ENCODE data around the gene NEK8. TPM values are rescaled to one million over a fixed set of nuclear protein-coding genes. Genes with fewer than 3 reads are reported as not detected.
A peak's percentile ranks its signal among the peaks of the same experiment; 100 is the strongest.

The NEK8 gene
- total RNA-seq, 2 donors from 2014 or later = 3.0 to 6.7 TPM

DNA sequence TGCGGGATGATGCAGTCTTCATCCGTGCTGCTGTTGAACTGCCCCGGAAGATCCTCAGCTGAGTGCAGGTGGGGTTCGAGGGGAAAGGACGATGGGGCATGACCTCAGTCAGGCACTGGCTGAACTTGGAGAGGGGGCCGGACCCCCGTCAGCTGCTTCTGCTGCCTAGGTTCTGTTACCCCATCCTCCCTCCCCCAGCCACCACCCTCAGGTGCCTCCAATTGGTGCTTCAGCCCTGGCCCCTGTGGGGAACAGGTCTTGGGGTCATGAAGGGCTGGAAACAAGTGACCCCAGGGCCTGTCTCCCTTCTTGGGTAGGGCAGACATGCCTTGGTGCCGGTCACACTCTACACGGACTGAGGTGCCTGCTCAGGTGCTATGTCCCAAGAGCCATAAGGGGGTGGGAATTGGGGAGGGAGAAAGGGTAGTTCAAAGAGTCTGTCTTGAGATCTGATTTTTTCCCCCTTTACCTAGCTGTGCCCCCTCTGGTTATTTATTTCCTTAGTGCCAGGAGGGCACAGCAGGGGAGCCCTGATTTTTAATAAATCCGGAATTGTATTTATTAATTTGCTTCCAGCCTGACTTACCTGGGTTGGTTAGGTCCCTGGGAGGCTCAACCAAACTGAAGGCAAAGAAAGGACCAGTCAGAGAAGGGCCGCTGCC, 21.1 kb downstream of the NEK8 start:
- intact Hi-C loops (cut with DNase I) = loop anchor here (2.0 to 10.0 kb wide), 2 partner anchors 23 to 65 kb away; partner anchors contain the start of gene TLCD1
- peak overlapping the region; percentile 62 for H3K27ac ChIP-seq
- H3K9ac ChIP-seq (ENCODE audit: low read depth in 2 of 2, low read length in 2 of 2) = peak overlapping the region in 1 of 2 donors; percentile 76
- TF ChIP-seq, protein P1, sequence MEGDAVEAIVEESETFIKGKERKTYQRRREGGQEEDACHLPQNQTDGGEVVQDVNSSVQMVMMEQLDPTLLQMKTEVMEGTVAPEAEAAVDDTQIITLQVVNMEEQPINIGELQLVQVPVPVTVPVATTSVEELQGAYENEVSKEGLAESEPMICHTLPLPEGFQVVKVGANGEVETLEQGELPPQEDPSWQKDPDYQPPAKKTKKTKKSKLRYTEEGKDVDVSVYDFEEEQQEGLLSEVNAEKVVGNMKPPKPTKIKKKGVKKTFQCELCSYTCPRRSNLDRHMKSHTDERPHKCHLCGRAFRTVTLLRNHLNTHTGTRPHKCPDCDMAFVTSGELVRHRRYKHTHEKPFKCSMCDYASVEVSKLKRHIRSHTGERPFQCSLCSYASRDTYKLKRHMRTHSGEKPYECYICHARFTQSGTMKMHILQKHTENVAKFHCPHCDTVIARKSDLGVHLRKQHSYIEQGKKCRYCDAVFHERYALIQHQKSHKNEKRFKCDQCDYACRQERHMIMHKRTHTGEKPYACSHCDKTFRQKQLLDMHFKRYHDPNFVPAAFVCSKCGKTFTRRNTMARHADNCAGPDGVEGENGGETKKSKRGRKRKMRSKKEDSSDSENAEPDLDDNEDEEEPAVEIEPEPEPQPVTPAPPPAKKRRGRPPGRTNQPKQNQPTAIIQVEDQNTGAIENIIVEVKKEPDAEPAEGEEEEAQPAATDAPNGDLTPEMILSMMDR (IDR thresholded peaks at IDR 0.05) = no peak
- no peaks in the 10 kb centered on the region for H3K9me3 ChIP-seq
- no peak overlapping the region for H3K4me3 ChIP-seq
- H3K4me1 ChIP-seq = peaks cover 23% of the 10 kb centered on the region
- DNase-seq = no peak
- H3K36me3 ChIP-seq = peaks cover 11% of the 10 kb centered on the region
- H3K27me3 ChIP-seq = no peaks in the 10 kb centered on the region

DNA sequence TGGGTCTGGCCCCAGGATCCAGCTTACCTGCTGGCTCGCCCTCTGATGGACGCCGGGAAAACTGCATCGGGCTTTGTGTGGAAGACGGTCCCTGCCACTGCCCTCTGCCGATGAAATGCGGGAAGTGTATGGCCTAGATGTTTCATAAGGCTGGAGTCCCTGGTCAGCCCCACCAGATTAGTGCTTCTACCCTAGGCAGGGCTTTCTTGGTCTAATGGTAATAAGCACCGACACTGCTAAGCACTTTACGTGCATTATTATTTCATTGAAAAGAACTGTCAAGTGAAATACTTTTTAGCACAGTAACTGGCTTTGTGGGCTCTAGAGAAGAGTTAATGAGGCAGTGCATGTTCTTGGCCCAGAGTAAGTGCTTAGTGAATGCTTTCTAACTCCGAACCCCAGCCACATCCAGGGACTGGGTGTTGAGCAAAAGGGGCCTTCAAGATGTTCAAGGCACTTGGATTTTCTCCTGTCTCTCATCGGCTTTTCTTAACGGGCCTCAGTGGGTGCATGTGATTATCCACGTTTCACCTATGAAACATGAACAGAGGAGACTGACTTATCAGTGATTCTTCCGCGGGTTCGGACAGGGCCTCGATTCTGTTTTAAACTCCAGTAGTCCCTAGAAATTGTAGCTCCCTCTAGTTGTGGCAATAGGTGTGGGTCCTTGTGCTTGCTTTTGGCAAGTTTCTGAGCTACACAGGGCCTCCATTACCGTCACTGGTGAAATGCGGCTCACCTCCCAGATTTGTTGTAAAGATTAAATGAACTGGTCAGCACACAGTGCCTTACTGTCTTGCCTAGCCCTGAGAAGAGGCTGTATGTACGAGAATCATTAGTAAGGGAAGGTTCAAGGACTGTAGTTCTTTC, 21.8 kb downstream of the NEK8 start:
- intact Hi-C loops (cut with DNase I) = loop anchor here (2.0 to 10.0 kb wide), 2 partner anchors 24 to 66 kb away; partner anchors contain the start of gene TLCD1
- TF ChIP-seq, protein P1 (IDR thresholded peaks at IDR 0.05) = peak; percentile 100
- H3K4me3 ChIP-seq = no peak overlapping the region
- H3K9ac ChIP-seq (ENCODE audit: low read depth in 2 of 2, low read length in 2 of 2) = peak overlapping the region in 1 of 2 donors; percentile 76
- no peaks in the 10 kb centered on the region for H3K27me3 ChIP-seq
- peaks cover 11% of the 10 kb centered on the region for H3K36me3 ChIP-seq
- H3K27ac ChIP-seq = peak overlapping the region; percentile 62
- peak; percentile 97 for DNase-seq
- peaks cover 23% of the 10 kb centered on the region for H3K4me1 ChIP-seq
- H3K9me3 ChIP-seq = no peaks in the 10 kb centered on the region

DNA sequence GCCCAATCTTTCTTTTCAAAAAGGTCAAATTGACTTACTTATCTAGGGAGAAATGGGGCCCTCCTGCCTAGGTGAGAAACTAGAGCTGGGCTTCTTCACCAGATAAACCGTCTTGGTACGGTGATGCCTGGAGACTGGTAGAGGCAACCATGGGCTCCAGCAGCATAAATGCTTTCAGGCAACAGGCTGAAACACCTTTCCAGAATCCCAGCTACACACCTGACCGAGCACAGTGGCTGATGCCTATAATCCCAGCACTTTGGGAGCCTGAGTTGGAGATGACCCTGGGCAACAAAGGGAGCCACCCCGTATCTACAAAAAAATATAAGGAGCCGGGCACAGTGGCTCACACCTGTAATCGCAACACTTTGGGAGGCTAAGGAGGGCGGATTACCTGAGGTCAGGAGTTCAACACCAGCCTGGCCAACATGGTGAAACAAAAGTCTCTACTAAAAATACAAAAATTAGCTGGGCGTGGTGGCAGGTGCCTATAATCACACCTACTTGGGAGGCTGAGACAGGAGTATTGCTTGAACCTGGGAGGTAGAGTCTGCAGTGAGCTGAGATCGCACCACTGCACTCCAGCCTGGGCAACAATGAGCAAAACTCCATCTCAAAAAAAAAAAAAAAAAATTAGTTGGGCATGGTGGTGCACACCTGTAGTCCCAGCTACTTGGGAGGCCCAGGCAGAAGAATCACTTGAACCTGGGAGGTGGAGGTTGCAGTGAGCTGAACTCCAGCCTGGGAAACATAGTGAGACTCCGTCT, 23.2 kb downstream of the NEK8 start:
- Histone ChIP-seq H3K36me3 (peaks cover 11% of the 10 kb centered on the region), H3K4me3 (no peak overlapping the region), H3K27me3 (no peaks in the 10 kb centered on the region), H3K27ac (no peak overlapping the region), H3K4me1 (peaks cover 11% of the 10 kb centered on the region), H3K9me3 (no peaks in the 10 kb centered on the region), H3K9ac (ENCODE audit: low read depth in 2 of 2, low read length in 2 of 2) (no peak overlapping the region)
- TF ChIP-seq, protein P1 (IDR thresholded peaks at IDR 0.05) = no peak
- intact Hi-C loops (cut with DNase I) = loop anchor here (2.0 to 10.0 kb wide), 2 partner anchors 25 to 67 kb away; partner anchors contain the start of gene TLCD1
- DNase-seq = no peak

DNA sequence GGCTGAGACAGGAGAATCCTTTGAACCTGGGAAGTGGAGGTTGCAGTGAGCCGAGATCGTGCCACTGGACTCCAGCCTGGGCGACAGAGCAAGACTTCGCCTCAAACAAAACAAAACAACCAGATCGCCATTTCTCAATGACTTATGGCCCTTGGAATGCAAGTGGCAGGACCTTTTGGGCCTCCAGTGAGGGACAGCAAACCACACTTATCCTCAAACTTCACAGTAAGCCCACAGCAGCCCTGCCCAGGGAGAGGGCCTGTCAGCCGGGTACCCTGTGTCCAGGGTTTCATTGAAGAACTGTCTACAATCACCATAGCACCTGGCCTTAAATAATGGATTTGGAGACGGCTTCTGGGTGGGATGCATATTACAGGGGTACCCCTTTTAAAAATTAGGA, 26.9 kb downstream of the NEK8 start:
- Histone ChIP-seq H3K36me3 (peaks cover 11% of the 10 kb centered on the region), H3K9me3 (no peaks in the 10 kb centered on the region), H3K4me1 (no peaks in the 10 kb centered on the region), H3K9ac (ENCODE audit: low read depth in 2 of 2, low read length in 2 of 2) (no peak overlapping the region), H3K27ac (no peak overlapping the region), H3K27me3 (no peaks in the 10 kb centered on the region), H3K4me3 (no peak overlapping the region)
- no peak for DNase-seq
- intact Hi-C loops (cut with DNase I) = loop anchor here (10.0 kb wide), 1 partner anchor 71 kb away; no protein-coding TSS in a partner anchor
- TF ChIP-seq, protein P1 (IDR thresholded peaks at IDR 0.05) = no peak

Measured in colonic mucosa (tissue), 4 donors.